Keratinocyte (primary cell): Measurements from ENCODE around the gene CENPP.

Experiments
- EZH2 ChIP-seq: IDR thresholded peaks from one replicate; pipeline ENCODE4 v1.6.1; 2012; ENCODE audit warnings: inconsistent platforms, mild to moderate bottlenecking, low read length, moderate library complexity
- TF ChIP-seq, protein P1 (sequence below), 3 experiments: IDR thresholded peaks in 1 of 3; conservative IDR thresholded peaks in 1 of 3; optimal IDR thresholded peaks in 1 of 3; 2 replicates in 2 of 3; 3 replicates in 1 of 3; pipeline versions ENCODE3 to v1.5.1; 2011; ENCODE audit warnings: low read length in 3 of 3, mild to moderate bottlenecking in 3 of 3, moderate library complexity in 2 of 3, control low read depth in 1 of 3, inconsistent platforms in 1 of 3; ENCODE audit not compliant: insufficient read depth in 2 of 3; ENCODE audit errors: extremely low read depth in 1 of 3

DNA sequence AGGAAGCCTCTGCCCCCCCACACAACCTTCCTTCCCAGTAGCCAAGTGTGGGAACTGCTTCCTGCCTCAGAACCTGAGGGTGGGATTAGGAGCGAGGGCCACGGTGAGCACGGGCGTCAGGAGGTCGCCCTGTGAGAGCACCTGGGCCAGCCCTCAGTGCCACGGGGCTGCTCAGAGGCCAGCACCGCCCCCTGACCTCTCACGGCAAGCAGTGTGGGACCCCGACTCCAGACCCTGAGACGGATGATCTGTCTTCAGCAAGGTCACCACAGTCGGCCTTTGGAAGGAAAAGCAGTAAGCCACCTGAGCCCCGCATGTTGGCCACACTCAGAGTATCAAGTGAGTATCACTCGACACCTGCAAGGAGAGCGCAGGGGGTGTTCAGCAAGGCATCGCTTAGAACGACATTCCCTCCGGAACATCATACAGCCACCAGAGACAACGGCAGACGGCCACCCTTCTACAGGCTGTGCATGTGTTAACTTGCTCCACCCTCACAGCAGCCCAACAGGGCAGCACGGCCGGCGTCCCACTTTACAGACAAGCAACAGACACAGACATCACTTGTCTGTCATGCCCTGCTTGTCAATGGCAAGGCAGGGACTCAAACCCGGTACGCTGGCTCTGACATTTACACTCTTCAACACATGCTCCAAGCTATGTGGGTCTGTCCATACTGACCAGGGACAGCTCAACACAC is 294.0 kb downstream of the CENPP start:
- TF ChIP-seq, protein P1, sequence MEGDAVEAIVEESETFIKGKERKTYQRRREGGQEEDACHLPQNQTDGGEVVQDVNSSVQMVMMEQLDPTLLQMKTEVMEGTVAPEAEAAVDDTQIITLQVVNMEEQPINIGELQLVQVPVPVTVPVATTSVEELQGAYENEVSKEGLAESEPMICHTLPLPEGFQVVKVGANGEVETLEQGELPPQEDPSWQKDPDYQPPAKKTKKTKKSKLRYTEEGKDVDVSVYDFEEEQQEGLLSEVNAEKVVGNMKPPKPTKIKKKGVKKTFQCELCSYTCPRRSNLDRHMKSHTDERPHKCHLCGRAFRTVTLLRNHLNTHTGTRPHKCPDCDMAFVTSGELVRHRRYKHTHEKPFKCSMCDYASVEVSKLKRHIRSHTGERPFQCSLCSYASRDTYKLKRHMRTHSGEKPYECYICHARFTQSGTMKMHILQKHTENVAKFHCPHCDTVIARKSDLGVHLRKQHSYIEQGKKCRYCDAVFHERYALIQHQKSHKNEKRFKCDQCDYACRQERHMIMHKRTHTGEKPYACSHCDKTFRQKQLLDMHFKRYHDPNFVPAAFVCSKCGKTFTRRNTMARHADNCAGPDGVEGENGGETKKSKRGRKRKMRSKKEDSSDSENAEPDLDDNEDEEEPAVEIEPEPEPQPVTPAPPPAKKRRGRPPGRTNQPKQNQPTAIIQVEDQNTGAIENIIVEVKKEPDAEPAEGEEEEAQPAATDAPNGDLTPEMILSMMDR (optimal IDR thresholded peaks at IDR 0.05 in 1 of 3, IDR thresholded peaks at IDR 0.05 in 1 of 3, conservative IDR thresholded peaks at IDR 0.05 in 1 of 3; ENCODE audit: extremely low read depth in 1 of 3, insufficient read depth in 2 of 3, low read length in 3 of 3): no peak
- TF ChIP-seq EZH2: no peak
